ENCODE results near the gene APBA3.
A peak's percentile ranks its signal among the peaks of the same experiment; 100 is the strongest.

The APBA3 gene

GRCh38 chr19:3798137-3798536, 36.6 kb upstream of the APBA3 start:
- Mint-ChIP-seq H3K4me1 (ENCODE audit: low read depth) (peaks cover 10% of the 10 kb centered on the region), H3K36me3 (ENCODE audit: low read depth) (peaks cover 9% of the 10 kb centered on the region), H3K9me3 (peaks cover 17% of the 10 kb centered on the region), H3K27me3 (ENCODE audit: low read depth) (peaks cover 4% of the 10 kb centered on the region), H3K27ac (peak overlapping the region; percentile 75), H3K4me3 (peak overlapping the region; percentile 58)

GRCh38 chr19:3796358-3796757, 34.9 kb upstream of the APBA3 start:
- Mint-ChIP-seq H3K27me3 (ENCODE audit: low read depth) (peaks cover 4% of the 10 kb centered on the region), H3K4me3 (no peak overlapping the region), H3K9me3 (peaks cover 20% of the 10 kb centered on the region), H3K4me1 (ENCODE audit: low read depth) (peaks cover 10% of the 10 kb centered on the region), H3K27ac (no peak overlapping the region), H3K36me3 (ENCODE audit: low read depth) (peaks cover 9% of the 10 kb centered on the region)

GRCh38 chr19:3793799-3794198, 32.3 kb upstream of the APBA3 start:
- peaks cover 16% of the 10 kb centered on the region for H3K27me3 Mint-ChIP-seq (ENCODE audit: low read depth)
- H3K36me3 Mint-ChIP-seq (ENCODE audit: low read depth), result peaks cover 9% of the 10 kb centered on the region
- no peak overlapping the region for H3K4me3 Mint-ChIP-seq
- H3K9me3 Mint-ChIP-seq, result peaks cover 20% of the 10 kb centered on the region
- peaks cover 6% of the 10 kb centered on the region for H3K4me1 Mint-ChIP-seq (ENCODE audit: low read depth)
- H3K27ac Mint-ChIP-seq, result no peak overlapping the region

GRCh38 chr19:3792114-3792513, 30.6 kb upstream of the APBA3 start:
- peaks cover 21% of the 10 kb centered on the region for H3K27me3 Mint-ChIP-seq (ENCODE audit: low read depth)
- H3K36me3 Mint-ChIP-seq (ENCODE audit: low read depth), result peaks cover 6% of the 10 kb centered on the region
- no peak overlapping the region for H3K27ac Mint-ChIP-seq
- peaks cover 2% of the 10 kb centered on the region for H3K4me1 Mint-ChIP-seq (ENCODE audit: low read depth)
- H3K9me3 Mint-ChIP-seq, result peaks cover 16% of the 10 kb centered on the region
- no peak overlapping the region for H3K4me3 Mint-ChIP-seq

GRCh38 chr19:3790941-3791340, 29.4 kb upstream of the APBA3 start:
- H3K4me3 Mint-ChIP-seq, result no peak overlapping the region
- H3K27me3 Mint-ChIP-seq (ENCODE audit: low read depth), result peaks cover 26% of the 10 kb centered on the region
- no peak overlapping the region for H3K27ac Mint-ChIP-seq
- H3K36me3 Mint-ChIP-seq (ENCODE audit: low read depth), result no peaks in the 10 kb centered on the region
- peaks cover 7% of the 10 kb centered on the region for H3K9me3 Mint-ChIP-seq
- peaks cover 2% of the 10 kb centered on the region for H3K4me1 Mint-ChIP-seq (ENCODE audit: low read depth)

GRCh38 chr19:3790209-3790734, 28.8 kb upstream of the APBA3 start:
- H3K4me3 Mint-ChIP-seq, result no peak overlapping the region
- peaks cover 7% of the 10 kb centered on the region for H3K9me3 Mint-ChIP-seq
- no peak overlapping the region for H3K27ac Mint-ChIP-seq
- H3K4me1 Mint-ChIP-seq (ENCODE audit: low read depth), result peaks cover 2% of the 10 kb centered on the region
- no peaks in the 10 kb centered on the region for H3K36me3 Mint-ChIP-seq (ENCODE audit: low read depth)
- H3K27me3 Mint-ChIP-seq (ENCODE audit: low read depth), result peaks cover 26% of the 10 kb centered on the region

GRCh38 chr19:3788996-3789778, 27.7 kb upstream of the APBA3 start:
- no peaks in the 10 kb centered on the region for H3K36me3 Mint-ChIP-seq (ENCODE audit: low read depth)
- H3K9me3 Mint-ChIP-seq, result peaks cover 7% of the 10 kb centered on the region
- peaks cover 5% of the 10 kb centered on the region for H3K4me1 Mint-ChIP-seq (ENCODE audit: low read depth)
- H3K27me3 Mint-ChIP-seq (ENCODE audit: low read depth), result peaks cover 34% of the 10 kb centered on the region
- H3K27ac Mint-ChIP-seq, result no peak overlapping the region
- H3K4me3 Mint-ChIP-seq, result peak overlapping the region; percentile 25

GRCh38 chr19:3785938-3786824, 24.7 kb upstream of the APBA3 start, which contains the start of gene MATK:
Gene MATK (minus strand): TSS chr19:3786381. CDS start chr19:3785135, 1,246 bp downstream.
- Mint-ChIP-seq H3K36me3 (ENCODE audit: low read depth) (peaks cover 8% of the 10 kb centered on the region), H3K4me1 (ENCODE audit: low read depth) (peaks cover 5% of the 10 kb centered on the region), H3K9me3 (peaks cover 16% of the 10 kb centered on the region), H3K27ac (no peak within 1 kb of the TSS), H3K27me3 (ENCODE audit: low read depth) (peaks cover 34% of the 10 kb centered on the region), H3K4me3 (peak within 1 kb of the TSS; percentile 62)

- H3K27me3 Mint-ChIP-seq (ENCODE audit: low read depth), result peaks cover 28% of the 10 kb centered on the region
- H3K4me1 Mint-ChIP-seq (ENCODE audit: low read depth), result peaks cover 5% of the 10 kb centered on the region
- no peak overlapping the region for H3K27ac Mint-ChIP-seq
- peak overlapping the region; percentile 57 for H3K4me3 Mint-ChIP-seq
- H3K9me3 Mint-ChIP-seq, result peaks cover 19% of the 10 kb centered on the region
- H3K36me3 Mint-ChIP-seq (ENCODE audit: low read depth), result peaks cover 8% of the 10 kb centered on the region
These were observed 24.0 kb upstream of the APBA3 start for GRCh38 chr19:3785451-3785937.

- Mint-ChIP-seq H3K4me1 (ENCODE audit: low read depth) (peaks cover 5% of the 10 kb centered on the region), H3K4me3 (peak overlapping the region; percentile 69), H3K27me3 (ENCODE audit: low read depth) (peaks cover 24% of the 10 kb centered on the region), H3K27ac (peak overlapping the region; percentile 53), H3K36me3 (ENCODE audit: low read depth) (peaks cover 8% of the 10 kb centered on the region), H3K9me3 (peaks cover 19% of the 10 kb centered on the region)
These were observed 23.3 kb upstream of the APBA3 start for GRCh38 chr19:3784607-3785450.

GRCh38 chr19:3783660-3784584, 22.4 kb upstream of the APBA3 start:
- Mint-ChIP-seq H3K4me3 (peak overlapping the region; percentile 69), H3K27me3 (ENCODE audit: low read depth) (peaks cover 19% of the 10 kb centered on the region), H3K9me3 (peaks cover 19% of the 10 kb centered on the region), H3K27ac (no peak overlapping the region), H3K36me3 (ENCODE audit: low read depth) (peaks cover 8% of the 10 kb centered on the region), H3K4me1 (ENCODE audit: low read depth) (peaks cover 3% of the 10 kb centered on the region)

GRCh38 chr19:3782903-3783302, 21.4 kb upstream of the APBA3 start:
- Mint-ChIP-seq H3K27me3 (ENCODE audit: low read depth) (peaks cover 18% of the 10 kb centered on the region), H3K9me3 (peaks cover 19% of the 10 kb centered on the region), H3K36me3 (ENCODE audit: low read depth) (peaks cover 8% of the 10 kb centered on the region), H3K4me3 (no peak overlapping the region), H3K4me1 (ENCODE audit: low read depth) (peaks cover 3% of the 10 kb centered on the region), H3K27ac (no peak overlapping the region)

- Mint-ChIP-seq H3K27ac (no peak overlapping the region), H3K36me3 (ENCODE audit: low read depth) (peaks cover 8% of the 10 kb centered on the region), H3K4me1 (ENCODE audit: low read depth) (peaks cover 3% of the 10 kb centered on the region), H3K27me3 (ENCODE audit: low read depth) (peaks cover 13% of the 10 kb centered on the region), H3K9me3 (peaks cover 19% of the 10 kb centered on the region), H3K4me3 (no peak overlapping the region)
These were observed 20.8 kb upstream of the APBA3 start for GRCh38 chr19:3782330-3782729.
